AG10803 (cell line): ENCODE measurements around the gene KCNQ1.
A peak's percentile ranks its signal among the peaks of the same experiment; 100 is the strongest.

Experiments used
- DNase-seq: peaks from one replicate; pipeline ENCODE4 v3.0.0; 2010; ENCODE audit warnings: low read depth
- H3K4me3 ChIP-seq: 2 replicates; pipeline ENCODE4 v1.5.1; 2011; ENCODE audit warnings: mild to moderate bottlenecking, low read length, control low read depth
- CTCF ChIP-seq: conservative IDR thresholded peaks from 2 replicates; pipeline ENCODE4 v1.5.1; 2011; ENCODE audit warnings: mild to moderate bottlenecking, low read length, control low read depth, inconsistent platforms

KCNQ1 gene

GRCh38 chr11:2889362-2890273 lies 444.8 kb downstream of the KCNQ1 start:
- DNase-seq, result no peak
- no peak overlapping the region for H3K4me3 ChIP-seq
- TF ChIP-seq CTCF, result no peak

GRCh38 chr11:2890466-2891294 lies 445.9 kb downstream of the KCNQ1 start:
- no peak overlapping the region for H3K4me3 ChIP-seq
- TF ChIP-seq CTCF, result no peak
- DNase-seq, result no peak

- no peak for TF ChIP-seq CTCF
- no peak for DNase-seq
Observed at GRCh38 chr11:2891326-2892214, 446.8 kb downstream of the KCNQ1 start.

GRCh38 chr11:2892215-2892966 lies 447.6 kb downstream of the KCNQ1 start:
- peak; percentile 40 for DNase-seq
- peak; percentile 73 for TF ChIP-seq CTCF
- peak overlapping the region; percentile 58 for H3K4me3 ChIP-seq

More at GRCh38 chr11:2891326-2892214, 446.8 kb downstream of the KCNQ1 start:
- peak overlapping the region; percentile 58 for H3K4me3 ChIP-seq

- H3K4me3 ChIP-seq, result peak overlapping the region; percentile 58
- no peak for DNase-seq
- peak; percentile 15; the same call in 1 of the 2 replicates for TF ChIP-seq CTCF
Observed at GRCh38 chr11:2892967-2893528, 448.2 kb downstream of the KCNQ1 start.

- DNase-seq, result no peak
- TF ChIP-seq CTCF, result no peak
- H3K4me3 ChIP-seq, result no peak overlapping the region
Observed at GRCh38 chr11:2893935-2894334, 449.1 kb downstream of the KCNQ1 start.
